ENCODE measurements around the gene LRRC8B. TPM values are rescaled to one million over a fixed set of nuclear protein-coding genes. Genes with fewer than 3 reads are reported as not detected.

The LRRC8B gene
- total and polyA plus RNA-seq, 7 experiments from 2014 or later, result 8.8 to 23.0 (median 16.7) TPM

DNA sequence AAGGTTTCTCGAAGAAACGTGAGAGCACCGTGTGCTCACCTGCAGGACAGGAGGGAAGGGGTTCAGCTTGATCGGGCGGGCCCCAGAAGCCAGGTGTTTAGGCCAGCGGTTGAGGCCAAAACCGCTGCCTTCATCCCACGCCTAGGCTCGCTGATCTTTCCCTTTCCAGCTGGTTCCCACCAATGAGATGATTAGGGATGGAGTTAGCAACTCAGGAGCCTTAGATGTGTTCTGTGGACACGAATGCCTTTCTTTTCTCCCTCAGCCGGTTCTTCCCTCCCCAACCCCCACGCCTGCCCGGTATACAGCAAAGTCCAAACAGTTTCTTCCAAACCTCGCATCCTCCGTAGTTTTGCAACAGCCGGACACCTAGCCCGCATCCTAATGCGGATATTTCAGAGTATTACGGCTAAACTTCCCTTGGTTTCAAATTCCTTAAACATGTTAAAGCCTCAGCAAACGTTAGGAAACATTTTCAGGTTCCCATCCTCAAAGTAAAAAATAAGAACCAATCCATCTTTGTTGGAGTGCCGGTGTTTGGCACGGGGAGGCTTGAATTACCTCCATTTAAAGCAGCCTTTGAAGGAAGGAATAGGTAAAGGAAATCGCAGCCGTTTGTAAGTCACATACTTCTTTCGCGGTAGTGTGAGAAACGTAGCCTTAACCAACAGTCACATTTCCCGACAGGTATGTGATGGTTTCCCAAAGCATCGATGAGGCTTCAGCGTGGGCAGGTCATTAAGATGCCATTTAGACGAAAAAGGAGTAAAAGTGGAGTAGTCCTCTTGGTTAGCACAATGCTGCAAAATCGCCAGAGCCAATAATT lies 109.4 kb downstream of the LRRC8B start:
- ChIA-PET POLR2A (interaction anchor here (0.7 to 26.8 kb wide), 15 partner anchors 9 to 130 kb away, joined by 3 to 834 read pairs (median 6); no protein-coding TSS in a partner anchor), CTCF (interaction anchor here (0.8 to 11.4 kb wide), 6 partner anchors 26 to 150 kb away, joined by 3 to 122 read pairs (median 4); no protein-coding TSS in a partner anchor)
- H3K4me3 ChIP-seq (ENCODE audit: low read length), result peak overlapping the region; percentile 74
- Mint-ChIP-seq H3K9me3 (peaks cover 0 to 3% (median 0%) of the 10 kb centered on the region in 11 donors), H3K27ac (peak overlapping the region; percentile 87 to 96 (median 94)), H3K27me3 (no peaks in the 10 kb centered on the region), H3K4me3 (peak overlapping the region; percentile 92 to 99 (median 98)), H3K4me1 (peaks cover 55 to 82% (median 79%) of the 10 kb centered on the region in 7 donors), H3K36me3 (peaks cover 0 to 26% (median 6%) of the 10 kb centered on the region in 5 donors)
- peak overlapping the region; percentile 93 for H3K27ac ChIP-seq (ENCODE audit: low read depth, low read length)
- peaks cover 0 to 12% (median 0%) of the 10 kb centered on the region in 3 experiments for H3K36me3 ChIP-seq (ENCODE audit: control insufficient read depth in 2 of 3, insufficient read depth in 3 of 3, low read length in 3 of 3)
- intact Hi-C loops (cut with micrococcal nuclease), result loop anchor here (1.0 to 10.0 kb wide), 11 partner anchors 15 to 949 kb away; partner anchors contain the start of genes ZNF326 (in 2 of the 2), LRRC8B (in 1 of the 2), LRRC8D (in 1 of the 2) and PKN2 (in 1 of the 2)
- no peaks in the 10 kb centered on the region for H3K27me3 ChIP-seq (ENCODE audit: control insufficient read depth in 2 of 2, insufficient read depth in 2 of 2, low read length in 2 of 2)
- no peaks in the 10 kb centered on the region for H3K9me3 ChIP-seq (ENCODE audit: control insufficient read depth in 2 of 3, low read length in 3 of 3)
- H3K4me1 ChIP-seq (ENCODE audit: control insufficient read depth in 2 of 2, insufficient read depth in 2 of 2, low read length in 2 of 2), result peaks cover 48 to 60% of the 10 kb centered on the region in 2 donors
- DNase-seq (peak in 3 of 9 donors; percentile 11 to 33 (median 25)), ATAC-seq (no peak)

DNA sequence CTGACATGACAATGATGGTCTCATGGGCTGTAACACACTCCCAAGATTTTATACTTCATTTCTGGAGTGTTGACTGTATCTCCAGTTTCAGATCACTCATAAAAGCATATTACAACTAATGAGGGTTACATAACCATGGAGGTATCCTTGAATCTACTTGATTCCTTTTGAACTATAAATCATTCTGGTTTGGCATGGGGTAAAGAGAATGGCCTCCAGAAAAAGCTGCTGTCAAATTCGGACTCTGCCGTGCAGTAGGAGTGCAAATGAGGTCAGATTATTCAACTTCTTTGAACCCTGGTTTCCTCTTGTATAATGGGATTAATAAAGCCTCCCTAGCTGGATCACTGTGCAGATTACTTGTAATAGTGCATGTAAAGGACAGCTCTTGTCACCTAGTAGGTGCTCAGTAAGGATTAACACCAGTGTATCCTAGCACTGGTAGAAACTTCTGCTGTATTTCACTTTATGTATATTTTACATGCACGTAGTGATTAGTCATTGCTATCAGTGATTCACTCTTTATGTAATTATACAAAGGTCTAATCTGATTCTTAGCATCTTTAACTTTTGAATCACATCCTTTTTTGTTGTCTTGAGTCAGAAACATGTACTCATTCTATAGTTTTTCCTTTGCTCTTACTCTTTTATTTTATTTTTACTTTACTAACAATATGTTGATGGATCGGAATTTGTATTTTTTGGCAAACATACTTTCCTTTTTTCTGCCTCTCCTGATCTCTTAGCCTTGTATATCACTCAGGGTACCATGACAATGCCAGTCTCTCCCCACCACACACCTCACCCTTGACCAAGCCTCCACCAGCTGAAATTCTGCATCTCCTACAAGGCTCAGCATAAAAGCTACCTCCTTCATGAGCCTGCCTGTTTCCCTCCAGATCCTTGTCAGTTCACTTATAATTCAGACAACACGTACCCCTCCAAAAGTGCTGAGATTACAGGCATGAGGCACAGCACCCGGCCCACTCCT lies 111.5 kb downstream of the LRRC8B start:
- peaks cover 0 to 28% (median 10%) of the 10 kb centered on the region in 5 donors for H3K36me3 Mint-ChIP-seq
- H3K4me3 ChIP-seq (ENCODE audit: low read length), result peak overlapping the region; percentile 21
- intact Hi-C loops (cut with micrococcal nuclease), result loop anchor here (2.0 to 10.0 kb wide), 3 partner anchors 13 to 951 kb away; partner anchors contain the start of gene PKN2 (in 1 of the 2)

DNA sequence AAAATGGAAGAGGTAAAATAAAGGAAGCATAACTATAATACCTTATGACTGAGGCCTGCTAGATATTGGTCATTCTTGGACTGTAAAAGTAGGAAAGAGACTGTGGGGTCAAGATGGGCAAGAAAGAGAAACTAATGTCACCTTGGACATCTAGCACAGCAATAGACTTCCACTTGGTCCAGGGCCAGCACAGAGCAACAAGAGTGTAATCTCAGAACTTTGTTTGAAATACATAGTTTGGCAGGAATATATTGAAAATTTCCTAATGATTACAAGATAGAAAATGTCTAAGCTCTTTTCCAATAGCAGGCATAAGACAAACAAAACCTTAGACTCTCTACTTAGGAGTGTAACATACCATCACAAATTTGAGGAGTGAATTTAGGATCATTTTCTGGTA lies 112.9 kb downstream of the LRRC8B start:
- Mint-ChIP-seq H3K27me3 (no peaks in the 10 kb centered on the region), H3K4me3 (peak overlapping the region; percentile 12 to 99 (median 42))

More for the DNA sequence above, 111.5 kb downstream of the LRRC8B start:
- DNase-seq (no peak), ATAC-seq (no peak)
- Mint-ChIP-seq H3K27ac (peak overlapping the region in 8 of 9 donors; percentile 0 to 95 (median 52)), H3K4me1 (peaks cover 56 to 82% (median 79%) of the 10 kb centered on the region in 7 donors), H3K27me3 (no peaks in the 10 kb centered on the region), H3K4me3 (peak overlapping the region; percentile 29 to 99 (median 66)), H3K9me3 (peaks cover 0 to 3% (median 0%) of the 10 kb centered on the region in 11 donors)
- Histone ChIP-seq H3K27ac (ENCODE audit: low read depth, low read length) (no peak overlapping the region), H3K9me3 (ENCODE audit: control insufficient read depth in 2 of 3, low read length in 3 of 3) (no peaks in the 10 kb centered on the region), H3K4me1 (ENCODE audit: control insufficient read depth in 2 of 2, insufficient read depth in 2 of 2, low read length in 2 of 2) (peaks cover 32 to 45% of the 10 kb centered on the region in 2 donors), H3K36me3 (ENCODE audit: control insufficient read depth in 2 of 3, insufficient read depth in 3 of 3, low read length in 3 of 3) (peaks cover 0 to 12% (median 0%) of the 10 kb centered on the region in 3 experiments), H3K27me3 (ENCODE audit: control insufficient read depth in 2 of 2, insufficient read depth in 2 of 2, low read length in 2 of 2) (no peaks in the 10 kb centered on the region)
- ChIA-PET POLR2A (interaction anchor here (0.8 to 26.8 kb wide), 13 partner anchors 8 to 150 kb away, joined by 3 to 834 read pairs (median 6); no protein-coding TSS in a partner anchor), CTCF (interaction anchor here (0.6 to 11.4 kb wide), 9 partner anchors 11 to 127 kb away, joined by 3 to 122 read pairs (median 3); no protein-coding TSS in a partner anchor)

DNA sequence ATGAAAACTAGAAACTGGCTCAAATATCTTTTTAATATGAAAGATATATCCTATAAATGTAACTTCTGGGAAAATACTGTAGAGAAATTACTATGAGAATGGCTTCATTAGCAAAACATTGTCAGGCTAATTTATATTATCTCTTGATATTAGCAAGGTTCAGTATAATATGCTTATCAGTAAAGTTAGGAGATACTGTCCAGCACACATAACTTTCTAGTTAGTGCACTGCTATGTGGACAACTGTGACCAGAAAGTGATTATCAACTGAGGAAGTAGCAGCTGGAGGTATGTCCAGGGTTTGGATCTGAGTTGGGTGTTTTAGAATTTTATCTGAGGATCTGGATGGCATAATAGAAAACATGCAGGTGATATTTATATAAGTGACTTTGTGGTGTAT lies 115.8 kb downstream of the LRRC8B start:
- Mint-ChIP-seq H3K27me3 (no peaks in the 10 kb centered on the region), H3K4me1 (peaks cover 52 to 91% (median 87%) of the 10 kb centered on the region in 7 donors), H3K9me3 (peaks cover 0 to 13% (median 5%) of the 10 kb centered on the region in 11 donors), H3K4me3 (peak overlapping the region in 5 of 10 donors; percentile 6 to 64 (median 29)), H3K27ac (peak overlapping the region in 3 of 9 donors; percentile 26 to 56 (median 55)), H3K36me3 (peaks cover 3 to 47% (median 21%) of the 10 kb centered on the region in 5 donors)
- Histone ChIP-seq H3K36me3 (ENCODE audit: control insufficient read depth in 2 of 3, insufficient read depth in 3 of 3, low read length in 3 of 3) (no peaks in the 10 kb centered on the region), H3K27ac (ENCODE audit: low read depth, low read length) (no peak overlapping the region), H3K9me3 (ENCODE audit: control insufficient read depth in 2 of 3, low read length in 3 of 3) (peaks cover 0 to 5% (median 0%) of the 10 kb centered on the region in 3 experiments), H3K4me3 (ENCODE audit: low read length) (no peak overlapping the region), H3K4me1 (ENCODE audit: control insufficient read depth in 2 of 2, insufficient read depth in 2 of 2, low read length in 2 of 2) (peaks cover 17 to 43% of the 10 kb centered on the region in 2 donors), H3K27me3 (ENCODE audit: control insufficient read depth in 2 of 2, insufficient read depth in 2 of 2, low read length in 2 of 2) (no peaks in the 10 kb centered on the region)
- DNase-seq, result no peak
- intact Hi-C loops (cut with micrococcal nuclease), result loop anchor here in 1 of 2 donors (2.0 kb wide), 1 partner anchor 16 kb away; no protein-coding TSS in a partner anchor
- ATAC-seq, result no peak
- CTCF ChIA-PET, result interaction anchor here (1.3 kb wide), 1 partner anchor 25 kb away, joined by 3 read pairs; no protein-coding TSS in a partner anchor
- POLR2A ChIA-PET, result interaction anchor here (1.3 to 26.8 kb wide), 3 partner anchors 10 to 116 kb away, joined by 3 to 834 read pairs (median 8); no protein-coding TSS in a partner anchor

More for the DNA sequence above, 112.9 kb downstream of the LRRC8B start:
- Mint-ChIP-seq H3K9me3 (peaks cover 0 to 3% (median 0%) of the 10 kb centered on the region in 11 donors), H3K36me3 (peaks cover 0 to 35% (median 10%) of the 10 kb centered on the region in 5 donors), H3K4me1 (peaks cover 55 to 81% (median 77%) of the 10 kb centered on the region in 7 donors), H3K27ac (peak overlapping the region in 5 of 9 donors; percentile 33 to 79 (median 55))
- H3K4me3 ChIP-seq (ENCODE audit: low read length), result no peak overlapping the region
- no peak overlapping the region for H3K27ac ChIP-seq (ENCODE audit: low read depth, low read length)
- ATAC-seq (no peak), DNase-seq (no peak)
- H3K36me3 ChIP-seq (ENCODE audit: control insufficient read depth in 2 of 3, insufficient read depth in 3 of 3, low read length in 3 of 3), result peaks cover 0 to 12% (median 0%) of the 10 kb centered on the region in 3 experiments
- H3K4me1 ChIP-seq (ENCODE audit: control insufficient read depth in 2 of 2, insufficient read depth in 2 of 2, low read length in 2 of 2), result peaks cover 19 to 39% of the 10 kb centered on the region in 2 donors
- POLR2A ChIA-PET, result interaction anchor here (0.6 to 26.8 kb wide), 6 partner anchors 11 to 198 kb away, joined by 3 to 834 read pairs (median 5); no protein-coding TSS in a partner anchor
- CTCF ChIA-PET, result interaction anchor here (11.4 kb wide), 1 partner anchor 126 kb away, joined by 122 read pairs; no protein-coding TSS in a partner anchor
- intact Hi-C loops (cut with micrococcal nuclease), result loop anchor here in 1 of 2 donors (10.0 kb wide), 1 partner anchor 953 kb away; the partner anchor contains the start of gene PKN2
- H3K9me3 ChIP-seq (ENCODE audit: control insufficient read depth in 2 of 3, low read length in 3 of 3), result no peaks in the 10 kb centered on the region
- H3K27me3 ChIP-seq (ENCODE audit: control insufficient read depth in 2 of 2, insufficient read depth in 2 of 2, low read length in 2 of 2), result no peaks in the 10 kb centered on the region

DNA sequence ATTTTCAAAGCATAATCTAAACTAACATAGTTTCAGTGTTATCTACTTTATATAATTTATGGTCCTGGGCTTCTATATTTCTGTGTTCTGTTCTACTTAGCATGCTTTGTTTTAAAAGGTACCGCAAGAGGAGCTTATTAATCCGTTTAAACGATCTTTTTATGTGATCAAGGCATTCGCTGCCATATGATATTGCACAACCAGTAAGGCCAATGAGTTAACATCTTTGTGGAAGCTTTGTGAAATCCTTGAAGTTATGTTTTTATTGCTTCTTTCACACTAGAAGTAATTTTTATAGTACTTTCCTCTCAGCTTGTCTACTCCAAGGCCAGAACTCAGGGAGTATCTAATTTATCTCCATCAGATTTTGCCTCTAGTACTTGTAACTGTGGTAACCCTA lies 117.2 kb downstream of the LRRC8B start:
- peaks cover 3 to 47% (median 29%) of the 10 kb centered on the region in 5 donors for H3K36me3 Mint-ChIP-seq
- peak overlapping the region in 7 of 9 donors; percentile 2 to 68 (median 49) for H3K27ac Mint-ChIP-seq
- intact Hi-C loops (cut with micrococcal nuclease), result loop anchor here in 1 of 2 donors (1.0 to 2.0 kb wide), 2 partner anchors 8 to 15 kb away; no protein-coding TSS in a partner anchor
- H3K4me3 Mint-ChIP-seq, result peak overlapping the region in 8 of 10 donors; percentile 13 to 64 (median 40)
- H3K4me1 ChIP-seq (ENCODE audit: control insufficient read depth in 2 of 2, insufficient read depth in 2 of 2, low read length in 2 of 2), result peaks cover 9 to 32% of the 10 kb centered on the region in 2 donors
- ATAC-seq, result no peak
- peaks cover 0 to 26% (median 10%) of the 10 kb centered on the region in 11 donors for H3K9me3 Mint-ChIP-seq
- DNase-seq, result no peak
- no peaks in the 10 kb centered on the region for H3K27me3 ChIP-seq (ENCODE audit: control insufficient read depth in 2 of 2, insufficient read depth in 2 of 2, low read length in 2 of 2)
- no peaks in the 10 kb centered on the region for H3K36me3 ChIP-seq (ENCODE audit: control insufficient read depth in 2 of 3, insufficient read depth in 3 of 3, low read length in 3 of 3)
- no peak overlapping the region for H3K27ac ChIP-seq (ENCODE audit: low read depth, low read length)
- POLR2A ChIA-PET, result interaction anchor here (0.7 to 1.5 kb wide), 2 partner anchors 12 to 91 kb away, joined by 3 to 4 read pairs; no protein-coding TSS in a partner anchor
- CTCF ChIA-PET, result interaction anchor here (0.5 kb wide), 1 partner anchor 29 kb away, joined by 3 read pairs; no protein-coding TSS in a partner anchor
- peaks cover 39 to 79% (median 75%) of the 10 kb centered on the region in 7 donors for H3K4me1 Mint-ChIP-seq
- H3K27me3 Mint-ChIP-seq, result no peaks in the 10 kb centered on the region
- no peak overlapping the region for H3K4me3 ChIP-seq (ENCODE audit: low read length)
- peaks cover 0 to 12% (median 0%) of the 10 kb centered on the region in 3 experiments for H3K9me3 ChIP-seq (ENCODE audit: control insufficient read depth in 2 of 3, low read length in 3 of 3)

Measured in naive thymus-derived CD4-positive, alpha-beta T cell (primary cell).